IPS-15b (cell line): Measurements from ENCODE around the gene SMYD3.
"Not testable (repeated sequence)": the region's sequence is repeated elsewhere in the genome, so short reads cannot be mapped to it uniquely, and the experiment has no call there.

Experiments
- H3K27me3 ChIP-seq: one replicate; pipeline ENCODE4 v1.6.1; 2013; ENCODE audit warnings: low read length; ENCODE audit not compliant: control insufficient read depth, insufficient read depth
- H3K36me3 ChIP-seq: one replicate; pipeline ENCODE4 v1.6.1; 2013; ENCODE audit warnings: low read length; ENCODE audit not compliant: control insufficient read depth, insufficient read depth
- H3K4me1 ChIP-seq: one replicate; pipeline ENCODE4 v1.6.1; 2013; ENCODE audit warnings: mild to moderate bottlenecking, low read length; ENCODE audit not compliant: control insufficient read depth, insufficient read depth
- H3K4me3 ChIP-seq: one replicate; pipeline ENCODE4 v1.5.1; 2013; ENCODE audit warnings: low read depth, low read length
- H3K9ac ChIP-seq: one replicate; pipeline ENCODE4 v1.6.1; 2013; ENCODE audit warnings: low read depth, mild to moderate bottlenecking, low read length
- H3K9me3 ChIP-seq: one replicate; pipeline ENCODE4 v1.6.1; 2013; ENCODE audit warnings: mild to moderate bottlenecking, low read length; ENCODE audit not compliant: control insufficient read depth, insufficient read depth

Gene SMYD3

GRCh38 chr1:246032031-246032551, 475.0 kb downstream of the SMYD3 start:
- H3K36me3 ChIP-seq = no peaks in the 10 kb centered on the region
- H3K9me3 ChIP-seq = no peaks in the 10 kb centered on the region
- no peaks in the 10 kb centered on the region for H3K27me3 ChIP-seq
- H3K9ac ChIP-seq = no peak overlapping the region
- H3K4me3 ChIP-seq = no peak overlapping the region
- no peaks in the 10 kb centered on the region for H3K4me1 ChIP-seq

- Histone ChIP-seq H3K4me3 (no peak overlapping the region), H3K9me3 (no peaks in the 10 kb centered on the region)
Observed at GRCh38 chr1:246029616-246030015, 477.5 kb downstream of the SMYD3 start.

GRCh38 chr1:246024118-246024517, 483.0 kb downstream of the SMYD3 start:
- not testable (repeated sequence) for H3K27me3 ChIP-seq, H3K9me3 ChIP-seq, H3K9ac ChIP-seq, H3K4me1 ChIP-seq, H3K36me3 ChIP-seq, H3K4me3 ChIP-seq

More at GRCh38 chr1:246029616-246030015, 477.5 kb downstream of the SMYD3 start:
- no peak overlapping the region for H3K9ac ChIP-seq
- H3K4me1 ChIP-seq = no peaks in the 10 kb centered on the region
- no peaks in the 10 kb centered on the region for H3K36me3 ChIP-seq
- H3K27me3 ChIP-seq = no peaks in the 10 kb centered on the region

GRCh38 chr1:246020211-246020954, 486.7 kb downstream of the SMYD3 start:
- Histone ChIP-seq H3K36me3 (no peaks in the 10 kb centered on the region), H3K4me3 (no peak overlapping the region), H3K27me3 (no peaks in the 10 kb centered on the region), H3K9me3 (no peaks in the 10 kb centered on the region), H3K4me1 (no peaks in the 10 kb centered on the region), H3K9ac (no peak overlapping the region)

GRCh38 chr1:246018146-246018545, 488.9 kb downstream of the SMYD3 start:
- Histone ChIP-seq H3K9me3 (no peaks in the 10 kb centered on the region), H3K4me3 (no peak overlapping the region), H3K4me1 (no peaks in the 10 kb centered on the region), H3K9ac (no peak overlapping the region), H3K36me3 (no peaks in the 10 kb centered on the region), H3K27me3 (no peaks in the 10 kb centered on the region)

- Histone ChIP-seq H3K36me3 (no peaks in the 10 kb centered on the region), H3K4me1 (no peaks in the 10 kb centered on the region), H3K27me3 (no peaks in the 10 kb centered on the region), H3K9me3 (no peaks in the 10 kb centered on the region), H3K4me3 (no peak overlapping the region), H3K9ac (no peak overlapping the region)
Observed at GRCh38 chr1:246012341-246012740, 494.7 kb downstream of the SMYD3 start.

- H3K4me3 ChIP-seq = no peak overlapping the region
- no peak overlapping the region for H3K9ac ChIP-seq
- no peaks in the 10 kb centered on the region for H3K9me3 ChIP-seq
- H3K36me3 ChIP-seq = no peaks in the 10 kb centered on the region
- H3K4me1 ChIP-seq = no peaks in the 10 kb centered on the region
- H3K27me3 ChIP-seq = no peaks in the 10 kb centered on the region
Observed at GRCh38 chr1:246010386-246010785, 496.7 kb downstream of the SMYD3 start.

GRCh38 chr1:246008363-246008831, 498.7 kb downstream of the SMYD3 start:
- no peaks in the 10 kb centered on the region for H3K4me1 ChIP-seq
- H3K36me3 ChIP-seq = no peaks in the 10 kb centered on the region
- no peak overlapping the region for H3K9ac ChIP-seq
- H3K9me3 ChIP-seq = no peaks in the 10 kb centered on the region
- no peak overlapping the region for H3K4me3 ChIP-seq
- no peaks in the 10 kb centered on the region for H3K27me3 ChIP-seq

- Histone ChIP-seq H3K4me1 (no peaks in the 10 kb centered on the region), H3K4me3 (no peak overlapping the region), H3K27me3 (no peaks in the 10 kb centered on the region), H3K9me3 (no peaks in the 10 kb centered on the region), H3K36me3 (no peaks in the 10 kb centered on the region), H3K9ac (no peak overlapping the region)
Observed at GRCh38 chr1:246005067-246005466, 502.0 kb downstream of the SMYD3 start.

- H3K36me3 ChIP-seq = no peaks in the 10 kb centered on the region
- H3K9me3 ChIP-seq = no peaks in the 10 kb centered on the region
- no peak overlapping the region for H3K4me3 ChIP-seq
- H3K9ac ChIP-seq = no peak overlapping the region
- no peaks in the 10 kb centered on the region for H3K27me3 ChIP-seq
- H3K4me1 ChIP-seq = no peaks in the 10 kb centered on the region
Observed at GRCh38 chr1:246004301-246004700, 502.8 kb downstream of the SMYD3 start.

- Histone ChIP-seq H3K36me3 (no peaks in the 10 kb centered on the region), H3K4me1 (no peaks in the 10 kb centered on the region), H3K9me3 (no peaks in the 10 kb centered on the region), H3K9ac (no peak overlapping the region), H3K27me3 (no peaks in the 10 kb centered on the region), H3K4me3 (no peak overlapping the region)
Observed at GRCh38 chr1:246003442-246003730, 503.7 kb downstream of the SMYD3 start.

- Histone ChIP-seq H3K27me3 (no peaks in the 10 kb centered on the region), H3K9ac (no peak overlapping the region), H3K9me3 (no peaks in the 10 kb centered on the region), H3K36me3 (no peaks in the 10 kb centered on the region), H3K4me1 (peaks cover under 1% of the 10 kb centered on the region), H3K4me3 (no peak overlapping the region)
Observed at GRCh38 chr1:246002725-246003441, 504.2 kb downstream of the SMYD3 start.
